ENCODE results near the gene STRBP.

STRBP gene

DNA sequence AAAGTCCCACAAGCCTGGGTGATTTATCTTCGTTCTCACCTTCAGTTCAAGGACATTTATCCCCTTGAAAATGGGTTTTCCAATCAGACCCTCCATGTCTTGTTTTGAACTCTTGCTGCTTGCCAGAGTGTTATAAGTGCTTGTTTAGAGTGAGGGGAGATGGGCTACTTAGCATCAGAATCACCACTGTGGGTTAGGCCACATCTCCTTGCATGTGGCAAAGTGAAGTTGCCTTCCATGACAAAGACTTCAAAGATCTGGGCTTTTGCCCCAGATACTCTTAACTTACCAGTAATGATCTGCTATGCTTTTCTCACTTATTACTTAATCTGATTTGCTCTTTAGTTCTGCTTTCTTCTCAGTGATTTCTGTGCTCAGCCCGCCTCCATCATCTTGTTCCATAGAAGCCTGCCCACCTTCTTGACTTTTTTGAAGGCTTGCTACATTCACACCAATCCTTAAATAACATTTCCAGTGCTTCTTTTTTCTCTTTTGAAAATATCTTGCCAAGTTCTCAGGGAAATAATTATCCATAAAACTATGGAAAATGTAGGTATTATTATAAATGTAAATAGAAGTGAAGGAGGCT, 195.9 kb downstream of the STRBP start:
- H3K9ac ChIP-seq: no peak overlapping the region
- H3K27ac ChIP-seq: no peak overlapping the region
- H3K36me3 ChIP-seq (ENCODE audit: control insufficient read depth, insufficient read depth, low read length): no peaks in the 10 kb centered on the region

More for the DNA sequence above, 195.9 kb downstream of the STRBP start:
- Histone ChIP-seq H3K4me3 (ENCODE audit: low read depth, low read length) (no peak overlapping the region), H3K27me3 (ENCODE audit: control insufficient read depth, insufficient read depth, low read length) (no peaks in the 10 kb centered on the region), H3K79me2 (no peaks in the 10 kb centered on the region), H3K9me3 (ENCODE audit: control insufficient read depth, low read length) (no peaks in the 10 kb centered on the region), H3K4me2 (ENCODE audit: low read length) (no peak overlapping the region), H2AFZ (no peak overlapping the region), H3K4me1 (no peaks in the 10 kb centered on the region)
- TF ChIP-seq CTCF (IDR thresholded peaks at IDR 0.05): no peak

Measured in parathyroid adenoma (tissue), 2 donors.